Right lobe of liver (tissue), 4 donors: ENCODE results near the gene OBSL1.

ENCODE experiments used
- CTCF ChIP-seq, 4 donors: fragments of 200-600 bp in 3 of 4; fragments of 450-650 bp in 1 of 4; IDR thresholded peaks; one replicate each; pipeline versions ENCODE4 v1.5.1 to v1.8.0; 2016 to 2022; ENCODE audit warnings: antibody characterized with exemption in 4 of 4, mild to moderate bottlenecking in 2 of 4
- POLR2A ChIP-seq: fragments of 450-650 bp; IDR thresholded peaks from one replicate; pipeline ENCODE4 v1.6.1; 2017; ENCODE audit warnings: antibody characterized with exemption, mild to moderate bottlenecking
- donor health status: DM: no; HTN: no; CAD: no.
- donor health status: DM: no; HTN: no; CAD: no.
- donor health status: DM: no; HTN: yes; CAD: no.

- TF ChIP-seq CTCF (IDR thresholded peaks at IDR 0.05) (no peak), POLR2A (no peak)
Measured at GRCh38 chr2:219557320-219557719, 14.0 kb downstream of the OBSL1 start.
